ENCODE results near the gene DNAJB1. TPM values are rescaled to one million over a fixed set of nuclear protein-coding genes. Genes with fewer than 3 reads are reported as not detected.
A peak's percentile ranks its signal among the peaks of the same experiment; 100 is the strongest.
"Not testable (repeated sequence)": the region's sequence is repeated elsewhere in the genome, so short reads cannot be mapped to it uniquely, and the experiment has no call there.

The DNAJB1 gene
- total RNA-seq, 1 donor from 2014 or later = 111 TPM

- no peak for DNase-seq (ENCODE audit: low spot score)
These were observed 2.3 kb upstream of the DNAJB1 start for GRCh38 chr19:14520543-14520942.

DNA sequence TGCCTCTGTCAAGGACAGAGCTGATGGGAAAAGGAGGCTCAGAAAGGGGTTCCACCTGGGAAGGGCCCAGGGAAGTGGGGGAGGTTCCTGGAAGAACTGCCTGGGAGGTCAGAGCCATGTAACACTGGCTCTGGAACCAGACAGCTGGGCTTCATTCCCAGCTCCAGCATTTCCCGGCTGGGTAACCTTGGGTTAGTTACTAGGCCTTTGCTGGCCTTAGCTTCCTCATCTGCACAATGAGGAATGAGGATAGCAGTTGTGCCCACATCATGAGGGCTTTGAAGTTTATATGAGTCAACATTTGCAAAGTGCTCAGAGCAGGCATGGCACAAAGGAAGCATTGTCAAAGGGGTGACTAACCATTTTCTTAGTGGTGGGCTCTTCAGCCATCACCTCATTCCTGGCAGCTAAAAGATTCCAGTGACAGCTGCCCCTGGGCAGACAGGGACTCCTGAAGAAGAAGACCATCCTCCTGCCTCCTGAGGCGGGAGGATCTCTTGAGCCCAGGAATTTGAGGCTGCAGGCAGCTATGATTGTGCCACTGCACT, 1.7 kb upstream of the DNAJB1 start:
- no peak for DNase-seq (ENCODE audit: low spot score)

GRCh38 chr19:14519245-14519859, 1.2 kb upstream of the DNAJB1 start:
- DNase-seq (ENCODE audit: low spot score) = no peak

- peak; percentile 89 for DNase-seq (ENCODE audit: low spot score)
These were observed 754 bp downstream of the DNAJB1 start for GRCh38 chr19:14517446-14517839.

- DNase-seq (ENCODE audit: low spot score) = no peak
These were observed 1.3 kb downstream of the DNAJB1 start for GRCh38 chr19:14516746-14517438.

DNA sequence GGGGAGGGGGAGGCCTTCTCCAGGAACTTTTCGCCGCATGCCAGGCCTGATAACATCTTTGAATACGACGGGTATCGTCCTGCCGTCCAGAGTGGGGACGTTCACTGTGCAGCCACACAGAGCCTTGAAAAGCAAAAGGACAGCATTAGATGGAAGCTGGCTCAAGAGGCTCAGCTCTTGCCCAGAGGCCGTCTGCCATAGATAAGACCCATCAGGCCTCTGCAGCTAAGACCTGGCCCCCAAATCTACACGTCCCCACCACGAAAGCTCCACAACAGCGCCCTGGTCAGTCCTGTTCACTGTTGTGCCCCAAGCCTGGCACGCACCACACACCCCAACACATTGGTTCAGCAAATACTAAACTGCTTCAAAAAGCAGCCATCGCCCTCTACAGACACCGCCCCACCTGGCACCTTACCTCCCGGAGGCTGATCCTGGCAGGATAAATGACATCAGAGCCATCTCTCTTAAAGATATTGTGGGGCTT, 2.1 kb downstream of the DNAJB1 start:
- DNase-seq (ENCODE audit: low spot score) = no peak

- no peak for DNase-seq (ENCODE audit: low spot score)
These were observed 2.6 kb downstream of the DNAJB1 start for GRCh38 chr19:14515501-14516047.

- DNase-seq (ENCODE audit: low spot score) = no peak
These were observed 3.9 kb downstream of the DNAJB1 start for GRCh38 chr19:14514215-14514863.

GRCh38 chr19:14512406-14512961, 5.7 kb downstream of the DNAJB1 start:
- DNase-seq (ENCODE audit: low spot score) = no peak

- no peak for DNase-seq (ENCODE audit: low spot score)
These were observed 7.0 kb downstream of the DNAJB1 start for GRCh38 chr19:14511229-14511593.

- DNase-seq (ENCODE audit: low spot score) = no peak
These were observed 7.6 kb downstream of the DNAJB1 start for GRCh38 chr19:14510311-14511228.

DNA sequence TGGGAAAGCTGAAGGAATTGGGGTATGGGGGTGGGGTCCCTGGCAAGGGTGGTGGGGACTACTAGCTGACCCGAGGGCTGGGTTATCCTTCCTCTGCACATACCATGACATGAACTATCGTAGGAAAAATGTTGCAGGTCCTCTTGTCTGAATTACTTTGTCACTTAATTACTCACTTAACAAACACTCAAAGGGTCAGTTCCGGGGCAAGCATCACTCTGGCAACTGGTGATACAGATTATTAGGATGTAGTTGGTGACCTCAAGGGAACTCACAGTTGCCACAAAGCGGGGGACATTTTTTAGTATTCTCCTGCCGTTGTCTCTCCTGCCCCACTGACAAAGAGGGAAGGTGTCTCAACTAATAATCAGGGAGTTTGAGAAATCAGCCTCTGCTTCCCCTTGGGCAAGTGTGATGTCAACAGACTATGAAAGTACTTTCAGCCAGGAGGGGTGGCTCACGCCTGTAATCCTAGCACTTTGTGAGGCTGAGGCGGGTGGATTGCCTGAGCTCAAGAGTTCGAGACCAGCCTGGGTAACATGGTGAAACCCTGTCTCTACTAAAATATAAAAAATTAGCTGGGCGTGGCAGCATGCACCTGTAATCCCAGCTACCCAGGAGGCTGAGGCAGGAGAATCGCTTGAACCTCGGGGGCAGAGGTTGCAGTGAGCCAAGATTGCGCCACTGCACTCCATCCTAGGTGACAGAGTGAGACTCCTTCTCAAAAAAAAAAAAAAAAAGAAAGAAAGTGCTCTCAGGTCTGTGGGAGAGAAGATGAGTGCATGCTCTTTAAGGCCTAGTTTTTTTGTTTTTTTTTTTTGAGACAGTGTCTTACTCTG, 10.3 kb downstream of the DNAJB1 start:
- no peak for DNase-seq (ENCODE audit: low spot score)

- no peak for DNase-seq (ENCODE audit: low spot score)
These were observed 12.5 kb downstream of the DNAJB1 start for GRCh38 chr19:14505488-14506239.

DNA sequence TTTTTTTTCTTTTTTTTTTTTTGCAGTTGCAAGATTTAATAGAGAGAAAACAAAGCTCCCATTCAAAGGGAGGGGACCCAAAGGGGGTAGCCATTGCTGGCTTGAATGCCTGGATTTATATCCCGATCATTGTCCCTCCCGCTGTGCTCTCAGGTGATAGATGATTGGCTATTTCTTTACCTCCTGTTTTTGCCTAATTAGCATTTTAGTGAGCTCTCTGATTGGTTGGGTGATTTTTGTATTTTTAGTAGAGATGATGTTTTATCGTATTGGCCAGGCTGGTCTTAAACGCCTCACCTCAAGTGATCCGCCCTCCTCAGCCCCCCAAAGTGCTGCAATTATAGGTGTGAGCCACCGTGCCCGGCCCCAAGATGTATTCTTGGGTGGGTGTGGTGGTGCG, 13.6 kb downstream of the DNAJB1 start:
- DNase-seq (ENCODE audit: low spot score) = not testable (repeated sequence)

DNA sequence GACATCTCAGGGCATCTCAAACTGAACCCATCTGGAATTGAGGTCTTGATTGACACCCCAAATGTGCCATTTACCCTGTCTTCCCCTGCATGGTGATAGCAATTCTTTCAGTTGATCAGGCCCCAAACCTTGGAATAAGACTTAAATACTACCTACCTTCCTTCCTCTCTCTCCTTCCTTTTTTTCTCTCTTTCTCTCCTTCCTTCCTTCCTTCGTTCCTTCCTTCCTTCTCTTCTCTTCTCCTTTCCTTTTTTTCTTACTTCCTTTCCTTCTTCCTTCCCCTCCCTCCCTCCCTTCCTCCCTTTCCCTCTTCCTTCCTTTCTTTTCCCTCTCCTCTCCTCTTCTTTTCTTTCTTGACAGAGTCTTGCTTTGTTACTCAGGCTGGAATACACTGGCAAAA, 14.9 kb downstream of the DNAJB1 start:
- no peak for DNase-seq (ENCODE audit: low spot score)

DNA sequence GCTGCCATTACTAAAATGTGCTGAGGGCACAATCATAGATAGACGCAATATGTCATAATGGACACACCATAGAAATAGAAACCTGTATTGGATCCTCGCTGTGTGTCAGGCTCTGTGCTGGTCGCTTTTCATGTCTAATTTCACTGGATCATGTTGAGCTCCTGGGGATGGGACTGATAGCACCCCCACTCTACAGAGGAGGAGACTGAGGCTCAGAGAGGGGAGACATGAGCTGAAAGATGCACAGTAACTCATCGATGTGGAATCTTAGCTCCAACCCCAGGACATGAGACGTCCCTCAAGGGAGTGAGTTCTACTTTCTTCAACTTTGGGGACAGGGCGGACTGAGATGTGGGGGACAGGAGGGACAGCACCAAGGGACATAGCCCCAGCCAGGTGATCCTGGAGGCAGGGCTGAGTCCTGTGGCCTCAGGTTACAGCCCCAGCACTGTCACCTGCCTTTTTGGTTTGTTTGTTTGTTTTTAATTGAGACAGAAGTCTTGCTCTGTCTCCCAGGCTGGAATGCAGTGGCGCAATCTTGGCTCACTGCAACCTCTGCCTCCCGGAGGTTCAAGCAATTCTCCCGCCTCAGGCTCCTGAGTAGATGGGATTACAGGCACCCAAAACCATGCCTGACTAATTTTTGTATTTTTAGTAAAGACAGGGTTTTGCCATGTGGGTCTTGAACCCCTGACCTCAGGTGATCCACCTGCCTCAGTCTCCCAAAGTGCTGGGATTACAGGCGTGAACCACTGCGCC, 15.7 kb downstream of the DNAJB1 start:
- DNase-seq (ENCODE audit: low spot score) = no peak

- no peak for DNase-seq (ENCODE audit: low spot score)
These were observed 20.8 kb downstream of the DNAJB1 start for GRCh38 chr19:14497228-14497921.
